Astrocyte (in vitro differentiated cells and primary cell): ENCODE data around the gene PCDHB2.
"Not testable (repeated sequence)": the region's sequence is repeated elsewhere in the genome, so short reads cannot be mapped to it uniquely, and the experiment has no call there.

ENCODE experiments used
- CTCF ChIP-seq: IDR thresholded peaks from 2 replicates; pipeline ENCODE4 v1.5.1; 2011; ENCODE audit warnings: low read depth, mild to moderate bottlenecking, inconsistent platforms, low read length, moderate library complexity; ENCODE audit not compliant: insufficient read depth
- EZH2 ChIP-seq: IDR thresholded peaks from 2 replicates; pipeline ENCODE4 v1.6.1; 2012; ENCODE audit warnings: mild to moderate bottlenecking, low read length, inconsistent platforms; ENCODE audit not compliant: insufficient read depth

GRCh38 chr5:141137346-141137745 is 42.9 kb downstream of the PCDHB2 start:
- TF ChIP-seq EZH2, CTCF: not testable (repeated sequence)
